HepG2 (cell line): ENCODE results near the gene EPB42. TPM values are rescaled to one million over a fixed set of nuclear protein-coding genes. Genes with fewer than 3 reads are reported as not detected.

Experiments
- DMAP1 ChIP-seq: IDR thresholded peaks from 2 replicates; pipeline ENCODE4 v1.6.1; 2016
- HCFC1 ChIP-seq: fragments of 150-350 bp; IDR thresholded peaks from 2 replicates; pipeline ENCODE4 v1.6.1; 2014; ENCODE audit warnings: low read depth, low read length
- KLF13 ChIP-seq: sonication (generic); formaldehyde crosslinking; IDR thresholded peaks from 2 replicates; pipeline ENCODE4 v1.4.0; 2020; ENCODE audit warnings: mild to moderate bottlenecking, missing genetic modification reagents
- KLF6 ChIP-seq: IDR thresholded peaks from 2 replicates; pipeline ENCODE4 v1.8.0; 2016; ENCODE audit warnings: missing biosample characterization, missing genetic modification reagents
- NFIB ChIP-seq: sonication (generic); formaldehyde crosslinking; IDR thresholded peaks from 2 replicates; pipeline ENCODE4 v1.9.0; 2021; ENCODE audit warnings: missing genetic modification reagents, mild to moderate bottlenecking, borderline replicate concordance
- NFKBIZ ChIP-seq: IDR thresholded peaks from 2 replicates; pipeline ENCODE4 v1.6.1; 2018; ENCODE audit warnings: missing genetic modification reagents, missing compliant biosample characterization
- RELA ChIP-seq: sonication (generic); formaldehyde crosslinking; IDR thresholded peaks from 2 replicates; pipeline ENCODE4 v1.4.0; 2020; ENCODE audit warnings: missing genetic modification reagents
- SMAD9 ChIP-seq: sonication (generic); formaldehyde crosslinking; IDR thresholded peaks from 2 replicates; pipeline ENCODE4 v1.5.1; 2020; ENCODE audit warnings: mild to moderate bottlenecking, missing genetic modification reagents
- SOX13 ChIP-seq, 3 experiments: fragments of 450-650 bp in 1 of 3; sonication (generic) in 1 of 3; formaldehyde crosslinking in 1 of 3; IDR thresholded peaks in 2 of 3; conservative IDR thresholded peaks in 1 of 3; 2 replicates each; pipeline versions ENCODE4 v1.5.0 to v1.6.1; 2016 to 2020; ENCODE audit warnings: antibody characterized with exemption in 1 of 3, mild to moderate bottlenecking in 1 of 3, missing compliant biosample characterization in 1 of 3, missing genetic modification reagents in 1 of 3, moderate library complexity in 1 of 3
- SSRP1 ChIP-seq: IDR thresholded peaks from 2 replicates; pipeline ENCODE4 v1.6.1; 2016; ENCODE audit warnings: control low read depth
- TEAD3 ChIP-seq: optimal IDR thresholded peaks from 2 replicates; pipeline ENCODE3; 2016; ENCODE audit warnings: borderline replicate concordance
- TFDP1 ChIP-seq: IDR thresholded peaks from 2 replicates; pipeline ENCODE4 v1.6.1; 2016; ENCODE audit warnings: missing compliant biosample characterization, missing genetic modification reagents, borderline replicate concordance
- YEATS4 ChIP-seq: sonication (generic); formaldehyde crosslinking; IDR thresholded peaks from 2 replicates; pipeline ENCODE4 v1.4.0; 2020; ENCODE audit warnings: missing genetic modification reagents, borderline replicate concordance
- YY1 ChIP-seq: IDR thresholded peaks from 2 replicates; pipeline ENCODE4 v1.6.1; 2011; ENCODE audit warnings: low read length, low read depth, moderate library complexity, mild to moderate bottlenecking; ENCODE audit not compliant: insufficient read depth, insufficient replicate concordance
- ZNF558 ChIP-seq: sonication (generic); formaldehyde crosslinking; IDR thresholded peaks from 2 replicates; pipeline ENCODE4 v1.9.0; 2022; ENCODE audit warnings: mild to moderate bottlenecking, missing genetic modification reagents, borderline replicate concordance
- ZNF644 ChIP-seq: IDR thresholded peaks from 2 replicates; pipeline ENCODE4 v1.6.1; 2016; ENCODE audit warnings: low read depth
- ZNF784 ChIP-seq: sonication (generic); formaldehyde crosslinking; IDR thresholded peaks from 2 replicates; pipeline ENCODE4 v1.5.1; 2020; ENCODE audit warnings: missing genetic modification reagents, mild to moderate bottlenecking, borderline replicate concordance
- ZNF788 ChIP-seq: sonication (generic); formaldehyde crosslinking; IDR thresholded peaks from 2 replicates; pipeline ENCODE4 v1.5.0; 2020; ENCODE audit warnings: mild to moderate bottlenecking, missing genetic modification reagents, borderline replicate concordance
- ZSCAN9 ChIP-seq: IDR thresholded peaks from 2 replicates; pipeline ENCODE4 v1.6.1; 2016; ENCODE audit warnings: borderline replicate concordance
- polyA plus RNA-seq, 8 experiments: library from polyadenylated mRNA; depleted of rRNA in 3 of 8; stranded (reverse) in 7 of 8; unstranded in 1 of 8; fragments of >200 nt; fragmentation: Illumina TruSeq in 4 of 8; extraction: Trizol in 4 of 8; gene quantifications; 2 replicates each; pipeline versions ENCODE4 v1.2.1 to v1.2.3, GENCODE V29; 2011 to 2016; ENCODE audit warnings: low read depth in 4 of 8, missing spikeins in 1 of 8, mixed read lengths in 1 of 8; ENCODE audit not compliant: insufficient read depth in 1 of 8
- total RNA-seq, 5 experiments: library from RNA; depleted of rRNA; stranded (reverse); fragments of >200 nt; fragmentation: Illumina TruSeq; extraction: Trizol; gene quantifications; 2 replicates each; pipeline ENCODE4 v1.2.3, GENCODE V29; 2016; ENCODE audit warnings: low read depth in 1 of 5
- TF ChIP-seq, protein P1 (sequence below): sonication (generic); formaldehyde crosslinking; IDR thresholded peaks from 2 replicates; pipeline ENCODE4 v1.4.0; 2020; ENCODE audit warnings: missing genetic modification reagents; ENCODE audit errors: not compliant biosample characterization
- TF ChIP-seq, protein P2 (sequence below): sonication (generic); formaldehyde crosslinking; IDR thresholded peaks from 2 replicates; pipeline ENCODE4 v1.4.0; 2020; ENCODE audit warnings: missing genetic modification reagents

The EPB42 gene
- total and polyA plus RNA-seq, 2 of the 13 experiments (the other 11 are each of a cell fraction or from before 2014, with no cell fraction given): not detected

GRCh38 chr15:43185157-43186002, 35.4 kb downstream of the EPB42 start, which contains the start of gene CCNDBP1 (continued):
- peak; percentile 76 for TF ChIP-seq YEATS4
- TF ChIP-seq ZNF644 (CRISPR knock-in tag): no peak
- TF ChIP-seq ZNF784 (CRISPR knock-in tag): no peak
- no peak for TF ChIP-seq SSRP1
- peak; percentile 96 for TF ChIP-seq ZNF788 (CRISPR knock-in tag)
- no peak; the same call in 1 of the 2 replicates for TF ChIP-seq KLF6 (CRISPR knock-in tag)
- TF ChIP-seq TEAD3: peak; percentile 77
- no peak for TF ChIP-seq SOX13 (IDR thresholded peaks at IDR 0.05)
- peak in 1 of 2 experiments; percentile 64; a peak in 2 of 4 replicates for TF ChIP-seq SOX13 (CRISPR knock-in tag; conservative IDR thresholded peaks at IDR 0.05 in 1 of 2, IDR thresholded peaks at IDR 0.05 in 1 of 2)
- TF ChIP-seq RELA (CRISPR knock-in tag): peak; percentile 75; the same call in 1 of the 2 replicates
- peak; percentile 50 for TF ChIP-seq YY1
- TF ChIP-seq SMAD9 (CRISPR knock-in tag): no peak
- 0 out of 2 replicates have a peak, but pooled peaks have one; percentile 41 for TF ChIP-seq ZSCAN9 (CRISPR knock-in tag)
- TF ChIP-seq, protein P1, sequence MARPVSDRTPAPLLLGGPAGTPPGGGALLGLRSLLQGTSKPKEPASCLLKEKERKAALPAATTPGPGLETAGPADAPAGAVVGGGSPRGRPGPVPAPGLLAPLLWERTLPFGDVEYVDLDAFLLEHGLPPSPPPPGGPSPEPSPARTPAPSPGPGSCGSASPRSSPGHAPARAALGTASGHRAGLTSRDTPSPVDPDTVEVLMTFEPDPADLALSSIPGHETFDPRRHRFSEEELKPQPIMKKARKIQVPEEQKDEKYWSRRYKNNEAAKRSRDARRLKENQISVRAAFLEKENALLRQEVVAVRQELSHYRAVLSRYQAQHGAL (CRISPR knock-in tag): peak; percentile 76
- TF ChIP-seq NFKBIZ (CRISPR knock-in tag): no peak
- peak; percentile 45; the same call in 1 of the 2 replicates for TF ChIP-seq HCFC1
- TF ChIP-seq, protein P2, sequence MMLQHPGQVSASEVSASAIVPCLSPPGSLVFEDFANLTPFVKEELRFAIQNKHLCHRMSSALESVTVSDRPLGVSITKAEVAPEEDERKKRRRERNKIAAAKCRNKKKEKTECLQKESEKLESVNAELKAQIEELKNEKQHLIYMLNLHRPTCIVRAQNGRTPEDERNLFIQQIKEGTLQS (CRISPR knock-in tag): no peak
- no peak for TF ChIP-seq ZNF558 (CRISPR knock-in tag)
- peak; percentile 67; the same call in 1 of the 2 replicates for TF ChIP-seq TFDP1 (CRISPR knock-in tag)
- TF ChIP-seq KLF13: no peak
- peak; percentile 78 for TF ChIP-seq DMAP1 (CRISPR knock-in tag)
- TF ChIP-seq NFIB (CRISPR knock-in tag): no peak
